ENCODE data around the gene PIH1D1.

Gene PIH1D1

GRCh38 chr19:49432141-49433073 is 19.2 kb downstream of the PIH1D1 start:
- peak; percentile 63 for DNase-seq (ENCODE audit: low spot score)
- in situ Hi-C loops (cut with MboI; ENCODE audit: low sequenced_read_pairs, unreplicated experiment), result loop anchor here (25.0 kb wide), 1 partner anchor 170 kb away; no protein-coding TSS in a partner anchor
- no peak for TF ChIP-seq CTCF (IDR thresholded peaks at IDR 0.05; ENCODE audit: borderline replicate concordance, control extremely low read depth, extremely low read depth, insufficient read depth, missing control alignments)

DNA sequence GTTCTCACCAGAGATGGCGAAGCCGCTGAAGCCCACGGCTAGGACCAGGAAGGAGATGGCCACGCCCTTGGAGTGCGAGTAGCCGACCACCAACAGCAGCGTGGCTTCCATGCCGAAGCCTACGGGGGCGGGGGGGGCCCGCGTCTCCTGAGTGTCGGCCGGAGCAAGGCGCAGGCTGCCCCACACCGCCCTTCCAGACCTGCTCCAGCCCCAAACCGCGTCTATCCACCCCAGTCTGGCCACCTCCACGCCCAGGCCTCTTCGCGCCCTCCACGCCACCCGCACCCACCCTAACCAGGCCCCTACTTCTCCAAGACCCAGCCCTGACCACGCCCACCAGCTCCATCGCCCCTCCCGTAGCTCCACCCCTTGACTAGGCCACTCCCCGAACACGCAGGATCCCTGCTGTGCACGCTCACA is 20.3 kb downstream of the PIH1D1 start:
- peak; percentile 53 for DNase-seq (ENCODE audit: low spot score)
- in situ Hi-C loops (cut with MboI; ENCODE audit: low sequenced_read_pairs, unreplicated experiment), result loop anchor here (25.0 kb wide), 1 partner anchor 169 kb away; no protein-coding TSS in a partner anchor
- no peak for TF ChIP-seq CTCF (IDR thresholded peaks at IDR 0.05; ENCODE audit: borderline replicate concordance, control extremely low read depth, extremely low read depth, insufficient read depth, missing control alignments)

- peak; percentile 6 for TF ChIP-seq CTCF (IDR thresholded peaks at IDR 0.05; ENCODE audit: borderline replicate concordance, control extremely low read depth, extremely low read depth, insufficient read depth, missing control alignments)
- in situ Hi-C loops (cut with MboI; ENCODE audit: low sequenced_read_pairs, unreplicated experiment), result loop anchor here (25.0 kb wide), 1 partner anchor 169 kb away; no protein-coding TSS in a partner anchor
- DNase-seq (ENCODE audit: low spot score), result peak; percentile 66
Measured at GRCh38 chr19:49430678-49431329, 20.8 kb downstream of the PIH1D1 start.

DNA sequence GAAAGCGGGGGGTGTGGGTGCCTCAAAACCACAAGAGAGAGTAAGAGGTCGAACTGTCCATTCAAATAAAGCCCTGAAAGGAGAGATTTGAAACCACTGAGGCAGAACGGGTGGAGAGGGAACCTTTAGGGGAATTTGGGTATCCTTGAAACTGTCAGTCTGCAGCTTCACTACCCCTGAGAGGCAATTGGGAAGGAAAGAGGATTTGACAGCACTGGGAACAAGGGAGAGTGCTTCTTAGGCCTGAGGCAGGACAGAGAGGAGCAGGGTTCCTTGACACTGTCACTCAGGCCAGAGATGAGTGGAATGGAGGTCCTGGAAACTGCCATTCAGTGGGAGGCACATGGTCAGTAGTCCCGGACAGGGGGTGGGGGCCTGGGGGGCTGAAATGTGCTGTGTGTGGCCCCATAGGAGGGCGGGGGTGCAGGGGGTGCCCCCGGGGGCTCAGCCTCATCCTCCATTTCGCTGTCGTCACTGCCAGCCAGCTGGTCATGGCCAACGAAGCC is 21.4 kb downstream of the PIH1D1 start:
- in situ Hi-C loops (cut with MboI; ENCODE audit: low sequenced_read_pairs, unreplicated experiment), result loop anchor here (25.0 kb wide), 1 partner anchor 168 kb away; no protein-coding TSS in a partner anchor
- DNase-seq (ENCODE audit: low spot score), result peak; percentile 33
- TF ChIP-seq CTCF (IDR thresholded peaks at IDR 0.05; ENCODE audit: borderline replicate concordance, control extremely low read depth, extremely low read depth, insufficient read depth, missing control alignments), result no peak

GRCh38 chr19:49428547-49429451 is 22.8 kb downstream of the PIH1D1 start:
- no peak for TF ChIP-seq CTCF (IDR thresholded peaks at IDR 0.05; ENCODE audit: borderline replicate concordance, control extremely low read depth, extremely low read depth, insufficient read depth, missing control alignments)

More at GRCh38 chr19:49428547-49429451, 22.8 kb downstream of the PIH1D1 start:
- in situ Hi-C loops (cut with MboI; ENCODE audit: low sequenced_read_pairs, unreplicated experiment), result loop anchor here (25.0 kb wide), 1 partner anchor 166 kb away; no protein-coding TSS in a partner anchor
- no peak for DNase-seq (ENCODE audit: low spot score)
